GM19467 (cell line): Measurements from ENCODE around the gene GSAP.
"Not testable (repeated sequence)": the region's sequence is repeated elsewhere in the genome, so short reads cannot be mapped to it uniquely, and the experiment has no call there.

Experiments used
- ATAC-seq: cut with Tn5 transposase; IDR thresholded peaks from one replicate; pipeline ENCODE4 v1.9.1; 2021; ENCODE audit warnings: mild to moderate bottlenecking, moderate library complexity; ENCODE audit not compliant: unreplicated experiment

Gene GSAP

GRCh38 chr7:77360969-77361368 lies 55.2 kb downstream of the GSAP start:
- ATAC-seq = no peak

- ATAC-seq = no peak
Observed at GRCh38 chr7:77360104-77360503, 56.0 kb downstream of the GSAP start.

GRCh38 chr7:77359599-77359998 lies 56.5 kb downstream of the GSAP start:
- ATAC-seq = no peak

GRCh38 chr7:77354914-77355313 lies 61.2 kb downstream of the GSAP start:
- no peak for ATAC-seq

- no peak for ATAC-seq
Observed at GRCh38 chr7:77354484-77354883, 61.7 kb downstream of the GSAP start.

GRCh38 chr7:77353911-77354310 lies 62.2 kb downstream of the GSAP start:
- ATAC-seq = no peak

GRCh38 chr7:77353407-77353721 lies 62.8 kb downstream of the GSAP start:
- no peak for ATAC-seq

- no peak for ATAC-seq
Observed at GRCh38 chr7:77352665-77353406, 63.3 kb downstream of the GSAP start.

GRCh38 chr7:77351539-77352004 lies 64.6 kb downstream of the GSAP start:
- ATAC-seq = peak; percentile 93

GRCh38 chr7:77349141-77349540 lies 67.0 kb downstream of the GSAP start:
- ATAC-seq = no peak

GRCh38 chr7:77348371-77348813 lies 67.8 kb downstream of the GSAP start:
- no peak for ATAC-seq

GRCh38 chr7:77346441-77346840 lies 69.7 kb downstream of the GSAP start:
- ATAC-seq = no peak

- not testable (repeated sequence) for ATAC-seq
Observed at GRCh38 chr7:77345426-77345825, 70.7 kb downstream of the GSAP start.

GRCh38 chr7:77339726-77340125 lies 76.4 kb downstream of the GSAP start:
- ATAC-seq = no peak

- ATAC-seq = no peak
Observed at GRCh38 chr7:77338883-77339629, 77.1 kb downstream of the GSAP start.

- no peak for ATAC-seq
Observed at GRCh38 chr7:77338260-77338659, 77.9 kb downstream of the GSAP start.

- ATAC-seq = no peak
Observed at GRCh38 chr7:77337456-77337990, 78.6 kb downstream of the GSAP start.

GRCh38 chr7:77335581-77335980 lies 80.6 kb downstream of the GSAP start:
- ATAC-seq = no peak

- ATAC-seq = not testable (repeated sequence)
Observed at GRCh38 chr7:77334039-77334438, 82.1 kb downstream of the GSAP start.

GRCh38 chr7:77331938-77332695 lies 84.0 kb downstream of the GSAP start:
- peak; percentile 70 for ATAC-seq

- ATAC-seq = peak; percentile 36
Observed at GRCh38 chr7:77330169-77330882, 85.8 kb downstream of the GSAP start.
